ENCODE data around the gene ST6GALNAC5. TPM values are rescaled to one million over a fixed set of nuclear protein-coding genes. Genes with fewer than 3 reads are reported as not detected.

Gene ST6GALNAC5
- total and polyA plus RNA-seq, 10 of the 15 experiments (the other 5 are each of a cell fraction or from before 2014, with no cell fraction given), result under 0.01 to 1.8 (median 0.07) TPM; not detected in 6

GRCh38 chr1:77026640-77027039 lies 159.4 kb downstream of the ST6GALNAC5 start:
- Histone ChIP-seq H3K4me1 (ENCODE audit: control insufficient read depth, insufficient read depth, low read length) (no peaks in the 10 kb centered on the region), H2AFZ (ENCODE audit: control insufficient read depth, low read depth, low read length) (no peak overlapping the region), H3K79me2 (ENCODE audit: control insufficient read depth, insufficient read depth, low read length) (no peaks in the 10 kb centered on the region), H3K9ac (ENCODE audit: control insufficient read depth, insufficient read depth, low read length) (no peak overlapping the region), H3K4me2 (ENCODE audit: control insufficient read depth, insufficient read depth) (no peak overlapping the region), H3K9me3 (replicated peaks; ENCODE audit: control insufficient read depth, insufficient read depth, low read length) (no peaks in the 10 kb centered on the region), H3K27me3 (replicated peaks in 1 of 2; ENCODE audit: control insufficient read depth in 2 of 2, insufficient read depth in 2 of 2, low read length in 1 of 2) (no peaks in the 10 kb centered on the region; a peak in 1 of 4 replicates), H3K4me3 (no peak overlapping the region), H4K20me1 (ENCODE audit: control insufficient read depth, insufficient read depth) (no peaks in the 10 kb centered on the region), H3K36me3 (ENCODE audit: control insufficient read depth in 2 of 2, insufficient read depth in 2 of 2, low read length in 1 of 2) (no peaks in the 10 kb centered on the region), H3K27ac (ENCODE audit: control insufficient read depth, insufficient read depth) (no peak overlapping the region)
- 94% methylated on average over 1 of the region's 1 CpG for WGBS (ENCODE audit: insufficient coverage, insufficient replicate concordance, low lambda C conversion rate, missing lambda C conversion rate)
- CTCF ChIA-PET, result interaction anchor here (1.0 kb wide), 1 partner anchor 11 kb away, joined by 3 read pairs; no protein-coding TSS in a partner anchor
- SMC1A ChIA-PET (ENCODE audit: uncharacterized antibody, unreplicated experiment), result interaction anchor here (1.6 to 7.5 kb wide), 5 partner anchors 12 to 92 kb away, joined by 4 to 56 read pairs (median 8); no protein-coding TSS in a partner anchor
- DNase-seq (ENCODE audit: low read depth, low spot score) (no peak), FAIRE-seq (no peak), ATAC-seq (no peak)
- RAD21 ChIA-PET (ENCODE audit: unreplicated experiment), result interaction anchor here (0.8 kb wide), 1 partner anchor 129 kb away, joined by 3 read pairs; no protein-coding TSS in a partner anchor
- no TSS peak for BruUV-seq (replicated peaks)
- in situ Hi-C loops (cut with MboI), result no loop called here
- intact Hi-C loops (cut with micrococcal nuclease; ENCODE audit: unreplicated experiment), result no loop called here
- no peak for TF ChIP-seq SRF (IDR thresholded peaks at IDR 0.05; ENCODE audit: low read depth in 2 of 2, low read length in 2 of 2)
- TF ChIP-seq ZNF24 (IDR thresholded peaks at IDR 0.05), result peak; percentile 85
- POLR2A ChIA-PET, result no interaction called here

- ChIA-PET CTCF (interaction anchor here (0.8 to 4.8 kb wide), 6 partner anchors 18 to 97 kb away, joined by 3 to 45 read pairs (median 4); no protein-coding TSS in a partner anchor), RAD21 (ENCODE audit: unreplicated experiment) (interaction anchor here (1.2 to 5.0 kb wide), 6 partner anchors 18 to 124 kb away, joined by 3 to 44 read pairs (median 12); no protein-coding TSS in a partner anchor), POLR2A (interaction anchor here (1.4 to 1.6 kb wide), 2 partner anchors 9 to 13 kb away, joined by 4 to 5 read pairs; no protein-coding TSS in a partner anchor), SMC1A (ENCODE audit: uncharacterized antibody, unreplicated experiment) (interaction anchor here (1.1 to 7.5 kb wide), 13 partner anchors 8 to 158 kb away, joined by 3 to 56 read pairs (median 4); no protein-coding TSS in a partner anchor)
- DNase-seq (ENCODE audit: low read depth, low spot score) (no peak), ATAC-seq (no peak), FAIRE-seq (no peak)
- Histone ChIP-seq H3K27ac (ENCODE audit: control insufficient read depth, insufficient read depth) (no peak overlapping the region), H3K79me2 (ENCODE audit: control insufficient read depth, insufficient read depth, low read length) (no peaks in the 10 kb centered on the region), H2AFZ (ENCODE audit: control insufficient read depth, low read depth, low read length) (no peak overlapping the region), H3K4me3 (no peak overlapping the region), H4K20me1 (ENCODE audit: control insufficient read depth, insufficient read depth) (no peaks in the 10 kb centered on the region), H3K9me3 (replicated peaks; ENCODE audit: control insufficient read depth, insufficient read depth, low read length) (no peaks in the 10 kb centered on the region), H3K4me2 (ENCODE audit: control insufficient read depth, insufficient read depth) (no peak overlapping the region), H3K4me1 (ENCODE audit: control insufficient read depth, insufficient read depth, low read length) (no peaks in the 10 kb centered on the region), H3K9ac (ENCODE audit: control insufficient read depth, insufficient read depth, low read length) (no peak overlapping the region), H3K36me3 (ENCODE audit: control insufficient read depth in 2 of 2, insufficient read depth in 2 of 2, low read length in 1 of 2) (no peaks in the 10 kb centered on the region), H3K27me3 (replicated peaks in 1 of 2; ENCODE audit: control insufficient read depth in 2 of 2, insufficient read depth in 2 of 2, low read length in 1 of 2) (no peaks in the 10 kb centered on the region; a peak in 1 of 4 replicates)
- in situ Hi-C loops (cut with MboI) (no loop called here), intact Hi-C loops (cut with micrococcal nuclease; ENCODE audit: unreplicated experiment) (no loop called here)
- 0% methylated on average over 1 of the region's 1 CpG for WGBS (ENCODE audit: insufficient coverage, insufficient replicate concordance, low lambda C conversion rate, missing lambda C conversion rate)
- BruUV-seq (replicated peaks), result no TSS peak
- TF ChIP-seq IKZF1 (conservative IDR thresholded peaks at IDR 0.05), result no peak
- no peak for TF ChIP-seq CBFB (IDR thresholded peaks at IDR 0.05; ENCODE audit: low read depth)
- no peak for TF ChIP-seq ZBTB11 (CRISPR knock-in tag; IDR thresholded peaks at IDR 0.05)
- TF ChIP-seq RAD21 (IDR thresholded peaks at IDR 0.05; ENCODE audit: insufficient read depth, low read depth, low read length), result no peak
- no peak for TF ChIP-seq USF2 (IDR thresholded peaks at IDR 0.05; ENCODE audit: borderline replicate concordance, low read depth, low read length)
- no peak for TF ChIP-seq NBN (IDR thresholded peaks at IDR 0.05)
- no peak for TF ChIP-seq PBX3 (IDR thresholded peaks at IDR 0.05; ENCODE audit: insufficient replicate concordance, low read depth, low read length)
- no peak for TF ChIP-seq ELK1 (IDR thresholded peaks at IDR 0.05; ENCODE audit: low read depth, low read length)
Measured at GRCh38 chr1:77027847-77028246, 160.6 kb downstream of the ST6GALNAC5 start.
